22Rv1 (cell line): Measurements from ENCODE around the gene TCEAL1.
"Not testable (repeated sequence)": the region's sequence is repeated elsewhere in the genome, so short reads cannot be mapped to it uniquely, and the experiment has no call there.

Experiments used
- H3K27ac ChIP-seq: fragments of 450-650 bp; 2 replicates; pipeline ENCODE4 v1.5.1; 2017
- ZFX ChIP-seq: fragments of 450-650 bp; IDR thresholded peaks from 2 replicates; pipeline ENCODE4 v1.6.1; 2017; ENCODE audit warnings: antibody characterized with exemption, borderline replicate concordance
- TF ChIP-seq, protein P1 (sequence below): fragments of 450-650 bp; IDR thresholded peaks from 2 replicates; pipeline ENCODE4 v1.5.1; 2017; ENCODE audit warnings: mild to moderate bottlenecking

The TCEAL1 gene

GRCh38 chrX:103628386-103629317 lies at the start of gene TCEAL1:
TCEAL1 (plus strand) TSS chrX:103628975; CDS start chrX:103629917, 942 bp downstream.
- peak within 1 kb of the TSS; percentile 79 for H3K27ac ChIP-seq
- TF ChIP-seq, protein P1, sequence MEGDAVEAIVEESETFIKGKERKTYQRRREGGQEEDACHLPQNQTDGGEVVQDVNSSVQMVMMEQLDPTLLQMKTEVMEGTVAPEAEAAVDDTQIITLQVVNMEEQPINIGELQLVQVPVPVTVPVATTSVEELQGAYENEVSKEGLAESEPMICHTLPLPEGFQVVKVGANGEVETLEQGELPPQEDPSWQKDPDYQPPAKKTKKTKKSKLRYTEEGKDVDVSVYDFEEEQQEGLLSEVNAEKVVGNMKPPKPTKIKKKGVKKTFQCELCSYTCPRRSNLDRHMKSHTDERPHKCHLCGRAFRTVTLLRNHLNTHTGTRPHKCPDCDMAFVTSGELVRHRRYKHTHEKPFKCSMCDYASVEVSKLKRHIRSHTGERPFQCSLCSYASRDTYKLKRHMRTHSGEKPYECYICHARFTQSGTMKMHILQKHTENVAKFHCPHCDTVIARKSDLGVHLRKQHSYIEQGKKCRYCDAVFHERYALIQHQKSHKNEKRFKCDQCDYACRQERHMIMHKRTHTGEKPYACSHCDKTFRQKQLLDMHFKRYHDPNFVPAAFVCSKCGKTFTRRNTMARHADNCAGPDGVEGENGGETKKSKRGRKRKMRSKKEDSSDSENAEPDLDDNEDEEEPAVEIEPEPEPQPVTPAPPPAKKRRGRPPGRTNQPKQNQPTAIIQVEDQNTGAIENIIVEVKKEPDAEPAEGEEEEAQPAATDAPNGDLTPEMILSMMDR = no peak
- TF ChIP-seq ZFX = no peak

DNA sequence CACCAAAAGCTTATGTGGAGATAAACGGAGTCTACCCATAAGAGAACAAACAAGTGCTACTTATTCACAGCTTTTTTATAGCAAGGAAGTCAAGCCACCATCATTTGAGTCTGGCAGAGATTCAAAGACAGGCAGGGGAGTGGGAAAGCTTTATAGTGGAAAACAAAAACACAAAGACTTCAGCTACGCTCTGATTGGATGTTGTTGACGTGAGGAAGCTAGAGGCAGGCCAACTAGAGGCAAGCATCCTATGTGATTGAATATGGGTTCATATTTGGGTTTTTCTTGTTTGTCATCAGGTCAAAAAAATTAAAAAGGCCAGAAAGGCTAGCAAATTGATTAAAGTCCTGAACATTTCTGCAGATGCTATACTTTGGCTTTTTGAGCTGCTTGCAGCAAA lies 44.2 kb upstream of the TCEAL1 start:
- TF ChIP-seq ZFX = no peak
- TF ChIP-seq, protein P1 = no peak
- H3K27ac ChIP-seq = no peak overlapping the region

DNA sequence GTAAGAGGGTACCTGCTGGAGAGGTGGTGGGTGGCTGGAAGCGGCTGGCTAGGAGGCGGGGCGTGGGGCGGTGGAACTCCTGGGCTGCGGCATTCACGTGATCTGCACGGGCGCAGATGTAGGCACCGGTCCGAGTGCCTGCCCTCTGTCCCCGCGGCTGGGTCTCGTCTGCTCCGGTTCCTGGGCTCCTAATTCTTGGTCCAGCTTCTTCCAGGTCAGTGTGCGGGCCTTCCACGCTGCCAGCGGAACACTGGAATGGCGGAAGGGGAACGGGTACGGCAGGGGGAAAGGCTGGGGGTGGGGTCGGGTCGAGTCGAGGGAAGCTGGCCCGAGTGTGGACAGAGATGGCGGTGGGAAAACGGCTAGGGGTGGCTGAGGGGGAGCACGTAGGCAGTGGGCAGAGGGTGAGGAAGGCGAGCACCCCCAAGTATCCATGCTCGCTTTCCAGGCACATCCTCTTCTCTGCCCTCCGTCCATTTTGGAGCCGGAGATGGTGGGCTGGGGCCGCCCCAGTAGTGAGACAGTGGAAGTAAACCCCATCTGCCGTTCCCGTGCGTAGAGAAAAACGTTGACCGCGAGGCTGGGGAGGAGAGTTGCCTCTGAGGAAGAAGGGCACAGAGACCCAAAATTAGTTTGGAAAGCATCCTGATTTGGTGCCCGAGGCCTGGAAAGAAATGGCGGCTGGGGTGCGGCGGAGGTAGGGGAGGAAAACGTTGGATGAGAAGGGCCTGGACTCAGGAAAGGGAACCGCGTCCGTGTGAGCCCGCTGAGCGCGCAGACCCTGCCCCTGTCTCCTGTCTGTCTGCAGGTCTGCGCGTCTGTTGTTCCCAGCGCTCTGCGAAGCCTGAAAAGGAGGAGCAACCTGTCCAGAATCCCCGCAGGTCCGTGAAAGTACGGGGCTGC lies 43.1 kb upstream of the TCEAL1 start, which contains the start of gene TCEAL4:
TCEAL4 (plus strand) TSS at position 105 of the 903 bp plus-strand sequence. CDS start 1,161 bp downstream, outside the sequence.
- TF ChIP-seq ZFX = no peak
- TF ChIP-seq, protein P1 = no peak
- H3K27ac ChIP-seq = peak within 1 kb of the TSS; percentile 46

- TF ChIP-seq ZFX = no peak
- TF ChIP-seq, protein P1 = no peak
- H3K27ac ChIP-seq = peak overlapping the region; percentile 46
Observed at GRCh38 chrX:103586314-103586646, 42.5 kb upstream of the TCEAL1 start.

DNA sequence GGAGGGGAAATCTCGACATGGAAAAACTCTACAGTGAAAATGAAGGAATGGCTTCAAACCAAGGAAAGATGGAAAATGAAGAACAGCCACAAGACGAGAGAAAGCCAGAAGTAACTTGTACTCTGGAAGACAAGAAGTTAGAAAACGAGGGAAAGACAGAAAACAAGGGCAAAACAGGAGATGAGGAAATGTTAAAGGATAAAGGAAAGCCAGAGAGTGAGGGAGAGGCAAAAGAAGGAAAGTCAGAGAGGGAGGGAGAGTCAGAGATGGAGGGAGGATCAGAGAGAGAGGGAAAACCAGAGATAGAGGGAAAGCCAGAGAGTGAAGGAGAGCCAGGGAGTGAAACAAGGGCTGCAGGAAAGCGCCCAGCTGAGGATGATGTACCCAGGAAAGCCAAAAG lies 42.1 kb upstream of the TCEAL1 start:
- peak overlapping the region; percentile 46 for H3K27ac ChIP-seq
- no peak for TF ChIP-seq ZFX
- TF ChIP-seq, protein P1 = no peak

DNA sequence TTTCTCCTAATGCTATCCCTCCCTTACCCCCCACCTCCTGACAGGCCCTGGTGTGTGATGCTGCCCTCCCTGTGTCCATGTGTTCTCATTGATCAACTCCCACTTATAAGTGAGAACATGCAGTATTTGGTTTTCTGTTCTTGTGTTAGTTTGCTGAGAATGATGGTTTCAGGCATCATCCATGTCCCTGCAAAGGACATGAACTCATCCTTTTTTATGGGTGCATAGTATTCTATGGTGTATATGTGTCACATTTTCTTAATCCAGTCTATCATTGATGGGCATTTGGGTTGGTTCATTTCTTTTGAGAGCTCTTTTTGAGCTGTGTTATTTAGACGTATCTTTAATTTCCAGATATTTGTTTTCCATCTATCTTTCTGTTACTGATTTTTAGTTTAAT lies 36.5 kb upstream of the TCEAL1 start:
- H3K27ac ChIP-seq = not testable (repeated sequence)

DNA sequence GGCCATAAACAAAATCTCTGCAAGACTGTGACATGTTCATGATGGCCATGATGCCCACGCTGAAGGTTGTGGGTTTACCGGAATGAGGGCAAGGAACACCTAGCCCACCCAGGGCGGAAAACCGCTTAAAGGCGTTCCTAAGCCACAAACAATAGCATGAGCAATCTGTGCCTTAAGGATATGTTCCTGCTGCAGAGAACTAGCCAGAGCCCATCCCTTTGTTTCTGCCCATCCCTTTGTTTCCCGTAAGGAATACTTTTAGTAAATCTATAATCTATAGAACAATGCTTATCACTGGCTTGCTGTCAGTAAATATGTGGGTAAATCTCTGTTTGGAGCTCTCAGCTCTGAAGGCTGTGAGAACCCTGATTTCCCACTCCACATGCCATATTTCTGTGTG lies 33.6 kb upstream of the TCEAL1 start:
- H3K27ac ChIP-seq = not testable (repeated sequence)
